NT2/D1 (cell line): ENCODE data around the gene TOMM20.
"Not testable (repeated sequence)": the region's sequence is repeated elsewhere in the genome, so short reads cannot be mapped to it uniquely, and the experiment has no call there.

Experiments used
- DNase-seq: peaks from one replicate; pipeline ENCODE4 v3.0.0-alpha.2; 2011; ENCODE audit warnings: low read depth, low spot score
- H3K27me3 ChIP-seq: 2 replicates; pipeline ENCODE4 v1.6.0; 2011; ENCODE audit warnings: mild to moderate bottlenecking; ENCODE audit not compliant: insufficient read length, insufficient read depth
- H3K36me3 ChIP-seq: 2 replicates; pipeline ENCODE4 v1.6.1; 2011; ENCODE audit warnings: mild to moderate bottlenecking, low read length, mixed read lengths; ENCODE audit not compliant: insufficient read depth, insufficient read length
- H3K4me1 ChIP-seq: 2 replicates; pipeline ENCODE4 v1.5.1; 2011; ENCODE audit not compliant: insufficient read depth, insufficient read length
- H3K4me3 ChIP-seq: 2 replicates; pipeline ENCODE4 v1.5.1; 2011; ENCODE audit warnings: low read depth; ENCODE audit not compliant: insufficient read length
- H3K9ac ChIP-seq: 2 replicates; pipeline ENCODE4 v1.6.0; 2011; ENCODE audit warnings: low read depth; ENCODE audit not compliant: insufficient read length
- H3K9me3 ChIP-seq: 2 replicates; pipeline ENCODE4 v1.5.1; 2011; ENCODE audit warnings: mild to moderate bottlenecking, low read length; ENCODE audit not compliant: insufficient read depth
- SUZ12 ChIP-seq: IDR thresholded peaks from 2 replicates; pipeline ENCODE4 v1.6.1; 2011; ENCODE audit not compliant: insufficient read length, insufficient read depth; ENCODE audit errors: extremely low read depth
- YY1 ChIP-seq: IDR thresholded peaks from 2 replicates; pipeline ENCODE4 v1.6.1; 2011; ENCODE audit not compliant: insufficient read length, insufficient read depth
- ZNF274 ChIP-seq: IDR thresholded peaks from 2 replicates; pipeline ENCODE4 v1.6.1; 2011; ENCODE audit warnings: mild to moderate bottlenecking, low read depth, low read length

The TOMM20 gene

GRCh38 chr1:235093013-235093695 lies 35.5 kb downstream of the TOMM20 start:
- Histone ChIP-seq H3K4me3 (peak overlapping the region; percentile 22), H3K27me3 (no peaks in the 10 kb centered on the region), H3K36me3 (no peaks in the 10 kb centered on the region), H3K4me1 (peaks cover 17% of the 10 kb centered on the region), H3K9me3 (no peaks in the 10 kb centered on the region), H3K9ac (peak overlapping the region; percentile 69)
- peak; percentile 90 for DNase-seq
- TF ChIP-seq SUZ12 (no peak), ZNF274 (no peak), YY1 (no peak)

GRCh38 chr1:235092415-235092814 lies 36.2 kb downstream of the TOMM20 start:
- DNase-seq, H3K4me3 ChIP-seq, H3K36me3 ChIP-seq, H3K27me3 ChIP-seq, H3K9ac ChIP-seq, H3K9me3 ChIP-seq: not testable (repeated sequence)
- peaks cover 17% of the 10 kb centered on the region for H3K4me1 ChIP-seq

- H3K4me1 ChIP-seq = peaks cover 17% of the 10 kb centered on the region
Observed at GRCh38 chr1:235092045-235092406, 36.6 kb downstream of the TOMM20 start.

GRCh38 chr1:235091319-235092044 lies 37.2 kb downstream of the TOMM20 start:
- not testable (repeated sequence) for H3K4me3 ChIP-seq, H3K27me3 ChIP-seq, DNase-seq, H3K9me3 ChIP-seq, H3K36me3 ChIP-seq
- H3K4me1 ChIP-seq = peaks cover 17% of the 10 kb centered on the region
- H3K9ac ChIP-seq = peak overlapping the region; percentile 75

More at GRCh38 chr1:235092045-235092406, 36.6 kb downstream of the TOMM20 start:
- not testable (repeated sequence) for H3K36me3 ChIP-seq, H3K9me3 ChIP-seq, H3K4me3 ChIP-seq, H3K9ac ChIP-seq, DNase-seq, H3K27me3 ChIP-seq

GRCh38 chr1:235090406-235091069 lies 38.1 kb downstream of the TOMM20 start:
- TF ChIP-seq YY1 (no peak), ZNF274 (no peak), SUZ12 (no peak)
- Histone ChIP-seq H3K9me3 (no peaks in the 10 kb centered on the region), H3K4me1 (peaks cover 17% of the 10 kb centered on the region), H3K9ac (peak overlapping the region; percentile 75), H3K36me3 (no peaks in the 10 kb centered on the region), H3K27me3 (no peaks in the 10 kb centered on the region), H3K4me3 (no peak overlapping the region)
- peak; percentile 97 for DNase-seq

GRCh38 chr1:235088907-235089306 lies 39.7 kb downstream of the TOMM20 start:
- Histone ChIP-seq H3K36me3 (no peaks in the 10 kb centered on the region), H3K27me3 (no peaks in the 10 kb centered on the region), H3K9me3 (no peaks in the 10 kb centered on the region), H3K4me1 (peaks cover 17% of the 10 kb centered on the region), H3K9ac (peak overlapping the region; percentile 42), H3K4me3 (no peak overlapping the region)
- no peak for DNase-seq
- TF ChIP-seq SUZ12 = no peak
- TF ChIP-seq ZNF274 = no peak
- no peak for TF ChIP-seq YY1

- H3K9me3 ChIP-seq = no peaks in the 10 kb centered on the region
- no peaks in the 10 kb centered on the region for H3K36me3 ChIP-seq
- H3K4me3 ChIP-seq = no peak overlapping the region
- no peaks in the 10 kb centered on the region for H3K27me3 ChIP-seq
- TF ChIP-seq SUZ12 (no peak), YY1 (no peak), ZNF274 (no peak)
- DNase-seq = no peak
- no peak overlapping the region for H3K9ac ChIP-seq
- H3K4me1 ChIP-seq = peaks cover 17% of the 10 kb centered on the region
Observed at GRCh38 chr1:235088430-235088829, 40.2 kb downstream of the TOMM20 start.
